A549 (cell line): Measurements from ENCODE around the gene ANK3. TPM values are rescaled to one million over a fixed set of nuclear protein-coding genes. Genes with fewer than 3 reads are reported as not detected.

Experiments
- ATAC-seq, 2 experiments: fragments of 200-7000 bp in 1 of 2; fragments of >200 bp in 1 of 2; cut with Nextera tagmentation in 1 of 2; cut with Tn5 transposase in 1 of 2; 3 replicates each; pipeline versions ENCODE4 v1.8.0 to v1.9.1; 2018 to 2020; ENCODE audit warnings: mild to moderate bottlenecking in 1 of 2, moderate library complexity in 1 of 2
- CTCF ChIA-PET: fragments of 300-600 bp; sonication (Branson Sonifier 250); formaldehyde crosslinking; extraction: SDS; loops from one replicate; lab custom pipeline; 2021; ENCODE audit warnings: antibody characterized with exemption, inconsistent platforms; lab: Yijun Ruan, JAX
- POLR2A ChIA-PET: fragments of 350-600 bp; formaldehyde crosslinking; extraction: SDS; loops from one replicate; lab custom pipeline; 2021; ENCODE audit warnings: antibody characterized with exemption, inconsistent platforms; lab: Yijun Ruan, JAX
- DNase-seq, 2 experiments: peaks; one replicate each; pipeline versions ENCODE4 v3.0.0 to v3.0.0-alpha.2; 2011 to 2016; ENCODE audit warnings: low read depth in 1 of 2, low spot score in 1 of 2
- FAIRE-seq: peaks from 2 replicates; lab custom pipeline; 2011; peaks lifted over from hg19 to GRCh38; lab: Jason Lieb, UNC
- H3K27ac ChIP-seq, 2 experiments: fragments of >200 bp; sonication (Bioruptor Twin); formaldehyde crosslinking; 3 replicates each; pipeline ENCODE4 v1.5.1; 2016 to 2017
- H3K4me1 ChIP-seq: fragments of >200 bp; sonication (Bioruptor Twin); formaldehyde crosslinking; 3 replicates; pipeline ENCODE4 v1.6.1; 2016
- H3K4me2 ChIP-seq: fragments of >200 bp; sonication (Bioruptor Twin); formaldehyde crosslinking; 3 replicates; pipeline ENCODE4 v1.6.1; 2016
- H3K4me3 ChIP-seq: fragments of >200 bp; sonication (Bioruptor Twin); formaldehyde crosslinking; 3 replicates; pipeline ENCODE4 v1.5.1; 2016
- H3K9me3 ChIP-seq: fragments of >200 bp; sonication (Bioruptor Twin); formaldehyde crosslinking; 3 replicates; pipeline ENCODE4 v1.6.1; 2016
- BHLHE40 ChIP-seq: IDR thresholded peaks from 2 replicates; pipeline ENCODE4 v1.6.1; 2012; ENCODE audit warnings: low read depth, low read length, inconsistent platforms
- CEBPB ChIP-seq, 2 experiments: fragments of >200 bp in 1 of 2; sonication (Bioruptor Twin) in 1 of 2; formaldehyde crosslinking in 1 of 2; IDR thresholded peaks; 2 replicates each; pipeline ENCODE4 v1.6.1; 2012 to 2016
- EHMT2 ChIP-seq: fragments of 200-600 bp; sonication (generic); IDR thresholded peaks from 2 replicates; pipeline ENCODE4 v1.6.1; 2016; ENCODE audit warnings: antibody characterized with exemption, low read depth, mild to moderate bottlenecking, moderate library complexity
- ESRRA ChIP-seq: fragments of 150-350 bp; IDR thresholded peaks from 2 replicates; pipeline ENCODE4 v1.6.1; 2014; ENCODE audit warnings: mild to moderate bottlenecking, low read length, borderline replicate concordance
- FOSL2 ChIP-seq, 2 experiments: fragments of 450-650 bp in 1 of 2; fragments of >200 bp in 1 of 2; sonication (Bioruptor Twin) in 1 of 2; formaldehyde crosslinking; IDR thresholded peaks; 2 replicates each; pipeline versions ENCODE4 v1.5.0 to v1.6.1; 2016 to 2020; ENCODE audit warnings: mild to moderate bottlenecking in 1 of 2, moderate library complexity in 1 of 2
- HOXB13 ChIP-seq: fragments of 250-450 bp; sonication (Bioruptor Pico); IDR thresholded peaks from 2 replicates; pipeline ENCODE4 v1.5.0; 2020; ENCODE audit warnings: low read depth, mild to moderate bottlenecking, moderate library complexity
- HOXB5 ChIP-seq: fragments of 250-450 bp; sonication (Bioruptor Pico); IDR thresholded peaks from 2 replicates; pipeline ENCODE4 v1.5.0; 2020; ENCODE audit warnings: mild to moderate bottlenecking, moderate library complexity
- JUN ChIP-seq, 2 experiments: fragments of >200 bp; sonication (Bioruptor Twin); formaldehyde crosslinking; IDR thresholded peaks; 2 replicates in 1 of 2; 3 replicates in 1 of 2; pipeline ENCODE4 v1.6.1; 2016 to 2017
- MAZ ChIP-seq: fragments of 150-350 bp; IDR thresholded peaks from 2 replicates; pipeline ENCODE4 v1.6.1; 2014; ENCODE audit warnings: antibody characterized with exemption, low read depth, low read length, borderline replicate concordance
- NFE2L2 ChIP-seq: fragments of 150-350 bp; conservative IDR thresholded peaks from 2 replicates; pipeline ENCODE4 v1.6.1; 2014; ENCODE audit warnings: low read length
- POLR2A ChIP-seq: IDR thresholded peaks from 2 replicates; pipeline ENCODE4 v1.6.1; 2012; ENCODE audit warnings: mild to moderate bottlenecking, low read length
- RAD21 ChIP-seq, 2 experiments: fragments of >200 bp in 1 of 2; sonication (Bioruptor Twin) in 1 of 2; formaldehyde crosslinking in 1 of 2; IDR thresholded peaks in 1 of 2; conservative IDR thresholded peaks in 1 of 2; 2 replicates in 1 of 2; 3 replicates in 1 of 2; pipeline ENCODE4 v1.6.1; 2012 to 2018; ENCODE audit warnings: inconsistent platforms in 1 of 2
- RARB ChIP-seq: fragments of 250-450 bp; sonication (Bioruptor Pico); IDR thresholded peaks from 2 replicates; pipeline ENCODE4 v1.8.0; 2021; ENCODE audit warnings: mild to moderate bottlenecking, moderate library complexity
- RCOR1 ChIP-seq: fragments of 150-350 bp; IDR thresholded peaks from 2 replicates; pipeline ENCODE4 v1.6.1; 2014; ENCODE audit warnings: antibody characterized with exemption, low read length, low read depth
- RNF2 ChIP-seq: fragments of 200-600 bp; sonication (generic); IDR thresholded peaks from 2 replicates; pipeline ENCODE4 v1.6.1; 2016; ENCODE audit warnings: low read depth, mild to moderate bottlenecking, antibody characterized with exemption, moderate library complexity, borderline replicate concordance
- SMC3 ChIP-seq: fragments of >200 bp; sonication (Bioruptor Twin); formaldehyde crosslinking; IDR thresholded peaks from 3 replicates; pipeline ENCODE4 v1.6.1; 2018; ENCODE audit warnings: inconsistent platforms
- ZFP36 ChIP-seq: fragments of 450-650 bp; IDR thresholded peaks from 2 replicates; pipeline ENCODE4 v1.6.1; 2014; ENCODE audit warnings: borderline replicate concordance; ENCODE audit not compliant: partially characterized antibody
- ZNF302 ChIP-seq: fragments of 250-450 bp; sonication (Bioruptor Pico); IDR thresholded peaks from 2 replicates; pipeline ENCODE4 v1.9.0; 2021; ENCODE audit warnings: inconsistent platforms, mild to moderate bottlenecking, moderate library complexity
- whole genome bisulfite sequencing: methylation state at CpG from one replicate; pipeline ENCODE4 v1.1.6; 2017; ENCODE audit errors: missing lambda C conversion rate; 5-methylcytosine and 5-hydroxymethylcytosine counted together
- polyA plus RNA-seq, 4 experiments: library from polyadenylated mRNA; depleted of rRNA in 3 of 4; stranded (reverse); fragments of >200 nt; fragmentation: RNase III in 1 of 4; extraction: RNeasy Plus Mini Kit Qiagen cat#74134 plus additional on column Dnase treatment in 1 of 4; gene quantifications; 2 replicates in 3 of 4; 3 replicates in 1 of 4; pipeline ENCODE4 v1.2.3, GENCODE V29; 2011 to 2017
- TF ChIP-seq, protein P1 (sequence below): fragments of >200 bp; sonication (Bioruptor Twin); formaldehyde crosslinking; IDR thresholded peaks from 3 replicates; pipeline ENCODE4 v1.5.1; 2016
- TF ChIP-seq, protein P2 (sequence below): IDR thresholded peaks from 2 replicates; pipeline ENCODE4 v1.6.1; 2012; ENCODE audit warnings: low read depth, borderline replicate concordance
- TF ChIP-seq, protein P3 (sequence below): IDR thresholded peaks from 2 replicates; pipeline ENCODE4 v1.6.1; 2012
- TF ChIP-seq, protein P4 (sequence below): fragments of 250-450 bp; sonication (Bioruptor Pico); IDR thresholded peaks from 2 replicates; pipeline ENCODE4 v1.5.0; 2021; ENCODE audit warnings: mild to moderate bottlenecking, moderate library complexity, borderline replicate concordance
- TF ChIP-seq, protein P5 (sequence below): fragments of 450-650 bp; IDR thresholded peaks from 2 replicates; pipeline ENCODE4 v1.6.1; 2014; ENCODE audit warnings: antibody characterized with exemption

ANK3 gene
- polyA plus RNA-seq, 2 of the 4 experiments (the other 2 are of a cell fraction), result 0.56 to 5.4 TPM

DNA sequence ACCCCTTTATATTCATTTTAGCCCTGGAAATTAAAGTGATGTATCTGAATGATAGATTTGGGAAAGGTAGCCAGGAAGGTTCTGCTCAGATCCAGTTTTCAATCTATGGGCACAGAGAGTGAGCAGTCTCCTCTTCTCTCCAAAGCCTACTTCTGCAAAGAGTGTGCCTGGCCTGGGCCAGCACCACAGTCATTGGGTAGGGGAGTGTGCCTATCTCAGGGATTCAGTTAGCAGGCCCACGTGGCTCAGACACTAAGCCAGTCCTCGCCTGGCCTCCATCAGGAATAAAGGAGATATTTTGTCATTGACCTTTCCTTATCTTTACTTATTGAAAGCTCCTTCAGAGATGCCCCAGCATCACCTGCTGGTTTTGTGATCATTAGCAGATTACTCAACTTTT is 267.5 kb downstream of the ANK3 start:
- POLR2A ChIA-PET, result no interaction called here
- ATAC-seq, result no peak

DNA sequence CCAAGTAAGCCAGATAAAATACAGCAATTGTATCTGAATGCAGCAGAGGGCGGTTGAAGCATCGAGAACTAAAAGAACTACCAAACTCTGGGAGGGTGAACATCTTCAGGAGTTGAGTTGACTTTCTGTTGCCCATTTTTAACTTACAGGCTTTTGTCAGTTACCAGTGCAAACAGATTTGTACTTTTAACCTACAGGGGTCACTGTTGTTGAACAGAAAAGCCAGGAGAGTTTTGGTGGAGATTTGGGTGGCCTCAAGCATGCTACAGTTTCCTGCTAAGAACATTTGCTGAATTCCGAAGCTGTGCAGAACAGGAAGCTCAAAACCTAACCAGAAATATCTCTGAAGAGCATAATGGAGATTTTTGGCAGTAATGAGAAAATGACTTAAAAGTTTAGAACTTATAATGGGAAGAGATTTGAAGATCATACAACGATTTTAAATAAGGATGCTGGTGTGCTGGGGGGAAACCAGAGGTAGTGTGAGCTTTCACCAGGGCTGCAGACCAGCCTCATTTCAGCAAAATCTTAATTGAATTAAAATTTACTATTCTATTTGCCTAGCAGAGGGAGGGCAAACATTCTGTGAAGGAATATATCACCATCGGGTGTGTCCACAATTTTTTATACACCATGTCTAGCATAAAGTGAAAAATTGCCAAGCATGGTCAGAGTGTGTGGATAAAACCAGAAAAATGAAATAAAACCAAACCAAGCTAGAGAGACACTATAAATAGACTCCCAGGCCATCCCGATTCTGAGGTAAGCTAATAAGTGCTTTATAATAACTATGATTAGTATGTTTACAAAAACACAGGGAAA is 274.7 kb downstream of the ANK3 start:
- peak; percentile 35 to 58 for DNase-seq
- POLR2A ChIA-PET, result no interaction called here
- Histone ChIP-seq H3K9me3 (0 out of 3 replicates have a peak, but pooled peaks cover 3% of the 10 kb centered on the region), H3K4me2 (no peak overlapping the region), H3K27ac (no peak overlapping the region), H3K4me1 (0 out of 3 replicates have a peak, but pooled peaks cover 4% of the 10 kb centered on the region), H3K4me3 (no peak overlapping the region)
- CTCF ChIA-PET, result interaction anchor here (0.6 to 10.3 kb wide), 36 partner anchors 9 to 654 kb away, joined by 3 to 147 read pairs (median 4); no protein-coding TSS in a partner anchor
- FAIRE-seq, result peak; percentile 89
- TF ChIP-seq, protein P1, sequence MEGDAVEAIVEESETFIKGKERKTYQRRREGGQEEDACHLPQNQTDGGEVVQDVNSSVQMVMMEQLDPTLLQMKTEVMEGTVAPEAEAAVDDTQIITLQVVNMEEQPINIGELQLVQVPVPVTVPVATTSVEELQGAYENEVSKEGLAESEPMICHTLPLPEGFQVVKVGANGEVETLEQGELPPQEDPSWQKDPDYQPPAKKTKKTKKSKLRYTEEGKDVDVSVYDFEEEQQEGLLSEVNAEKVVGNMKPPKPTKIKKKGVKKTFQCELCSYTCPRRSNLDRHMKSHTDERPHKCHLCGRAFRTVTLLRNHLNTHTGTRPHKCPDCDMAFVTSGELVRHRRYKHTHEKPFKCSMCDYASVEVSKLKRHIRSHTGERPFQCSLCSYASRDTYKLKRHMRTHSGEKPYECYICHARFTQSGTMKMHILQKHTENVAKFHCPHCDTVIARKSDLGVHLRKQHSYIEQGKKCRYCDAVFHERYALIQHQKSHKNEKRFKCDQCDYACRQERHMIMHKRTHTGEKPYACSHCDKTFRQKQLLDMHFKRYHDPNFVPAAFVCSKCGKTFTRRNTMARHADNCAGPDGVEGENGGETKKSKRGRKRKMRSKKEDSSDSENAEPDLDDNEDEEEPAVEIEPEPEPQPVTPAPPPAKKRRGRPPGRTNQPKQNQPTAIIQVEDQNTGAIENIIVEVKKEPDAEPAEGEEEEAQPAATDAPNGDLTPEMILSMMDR, result peak; percentile 77
- TF ChIP-seq RAD21 (conservative IDR thresholded peaks at IDR 0.05 in 1 of 2, IDR thresholded peaks at IDR 0.05 in 1 of 2) (peak; percentile 81 to 87), SMC3 (peak; percentile 91), BHLHE40 (no peak), ZFP36 (no peak)
- 30% methylated on average over 6 of the region's 6 CpGs for WGBS
- ATAC-seq, result peak; percentile 59 to 80; a peak in 5 of 6 replicates

More for the DNA sequence above, 267.5 kb downstream of the ANK3 start:
- TF ChIP-seq MAZ, result no peak
- no peak for TF ChIP-seq NFE2L2
- TF ChIP-seq, protein P2, sequence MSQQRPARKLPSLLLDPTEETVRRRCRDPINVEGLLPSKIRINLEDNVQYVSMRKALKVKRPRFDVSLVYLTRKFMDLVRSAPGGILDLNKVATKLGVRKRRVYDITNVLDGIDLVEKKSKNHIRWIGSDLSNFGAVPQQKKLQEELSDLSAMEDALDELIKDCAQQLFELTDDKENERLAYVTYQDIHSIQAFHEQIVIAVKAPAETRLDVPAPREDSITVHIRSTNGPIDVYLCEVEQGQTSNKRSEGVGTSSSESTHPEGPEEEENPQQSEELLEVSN, result no peak
- no peak for TF ChIP-seq ZNF302
- no peak for TF ChIP-seq EHMT2
- TF ChIP-seq ESRRA, result no peak
- TF ChIP-seq HOXB5 (CRISPR knock-in tag), result no peak
- no peak for TF ChIP-seq JUN (IDR thresholded peaks at IDR 0.05)
- no peak for TF ChIP-seq RNF2
- TF ChIP-seq, protein P3, sequence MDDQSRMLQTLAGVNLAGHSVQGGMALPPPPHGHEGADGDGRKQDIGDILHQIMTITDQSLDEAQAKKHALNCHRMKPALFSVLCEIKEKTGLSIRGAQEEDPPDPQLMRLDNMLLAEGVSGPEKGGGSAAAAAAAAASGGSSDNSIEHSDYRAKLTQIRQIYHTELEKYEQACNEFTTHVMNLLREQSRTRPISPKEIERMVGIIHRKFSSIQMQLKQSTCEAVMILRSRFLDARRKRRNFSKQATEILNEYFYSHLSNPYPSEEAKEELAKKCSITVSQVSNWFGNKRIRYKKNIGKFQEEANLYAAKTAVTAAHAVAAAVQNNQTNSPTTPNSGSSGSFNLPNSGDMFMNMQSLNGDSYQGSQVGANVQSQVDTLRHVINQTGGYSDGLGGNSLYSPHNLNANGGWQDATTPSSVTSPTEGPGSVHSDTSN, result no peak
- TF ChIP-seq, protein P4, sequence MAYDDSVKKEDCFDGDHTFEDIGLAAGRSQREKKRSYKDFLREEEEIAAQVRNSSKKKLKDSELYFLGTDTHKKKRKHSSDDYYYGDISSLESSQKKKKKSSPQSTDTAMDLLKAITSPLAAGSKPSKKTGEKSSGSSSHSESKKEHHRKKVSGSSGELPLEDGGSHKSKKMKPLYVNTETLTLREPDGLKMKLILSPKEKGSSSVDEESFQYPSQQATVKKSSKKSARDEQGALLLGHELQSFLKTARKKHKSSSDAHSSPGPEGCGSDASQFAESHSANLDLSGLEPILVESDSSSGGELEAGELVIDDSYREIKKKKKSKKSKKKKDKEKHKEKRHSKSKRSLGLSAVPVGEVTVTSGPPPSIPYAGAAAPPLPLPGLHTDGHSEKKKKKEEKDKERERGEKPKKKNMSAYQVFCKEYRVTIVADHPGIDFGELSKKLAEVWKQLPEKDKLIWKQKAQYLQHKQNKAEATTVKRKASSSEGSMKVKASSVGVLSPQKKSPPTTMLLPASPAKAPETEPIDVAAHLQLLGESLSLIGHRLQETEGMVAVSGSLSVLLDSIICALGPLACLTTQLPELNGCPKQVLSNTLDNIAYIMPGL (CRISPR knock-in tag), result no peak
- TF ChIP-seq HOXB13, result no peak
- TF ChIP-seq, protein P5, sequence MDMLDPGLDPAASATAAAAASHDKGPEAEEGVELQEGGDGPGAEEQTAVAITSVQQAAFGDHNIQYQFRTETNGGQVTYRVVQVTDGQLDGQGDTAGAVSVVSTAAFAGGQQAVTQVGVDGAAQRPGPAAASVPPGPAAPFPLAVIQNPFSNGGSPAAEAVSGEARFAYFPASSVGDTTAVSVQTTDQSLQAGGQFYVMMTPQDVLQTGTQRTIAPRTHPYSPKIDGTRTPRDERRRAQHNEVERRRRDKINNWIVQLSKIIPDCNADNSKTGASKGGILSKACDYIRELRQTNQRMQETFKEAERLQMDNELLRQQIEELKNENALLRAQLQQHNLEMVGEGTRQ, result no peak
- TF ChIP-seq CEBPB (IDR thresholded peaks at IDR 0.05), result no peak
- TF ChIP-seq, protein P1, result no peak
- TF ChIP-seq POLR2A, result no peak
- no peak for TF ChIP-seq RCOR1
- TF ChIP-seq RARB (CRISPR knock-in tag), result no peak
- TF ChIP-seq SMC3, result no peak
- no peak for TF ChIP-seq FOSL2 (IDR thresholded peaks at IDR 0.05)
- no peak for TF ChIP-seq FOSL2 (CRISPR knock-in tag; IDR thresholded peaks at IDR 0.05)
- H3K4me1 ChIP-seq, result peaks cover 17% of the 10 kb centered on the region
- 91% methylated on average over 2 of the region's 2 CpGs for WGBS
- no peak overlapping the region for H3K4me2 ChIP-seq
- DNase-seq (no peak), FAIRE-seq (no peak)
- H3K27ac ChIP-seq, result peak overlapping the region in 1 of 2 experiments; percentile 52; a peak in 1 of 6 replicates
- H3K4me3 ChIP-seq, result no peak overlapping the region
- CTCF ChIA-PET, result interaction anchor here (10.3 kb wide), 1 partner anchor 87 kb away, joined by 147 read pairs; no protein-coding TSS in a partner anchor
- 0 out of 3 replicates have a peak, but pooled peaks cover 6% of the 10 kb centered on the region for H3K9me3 ChIP-seq
